Hematopoietic multipotent progenitor cell treated with erythropoietin and hydrocortisone succinate and interleukin-3 and kit ligand, for 15 days (in vitro differentiated cells): ENCODE data around the gene FLAD1.
"Not testable (repeated sequence)": the region's sequence is repeated elsewhere in the genome, so short reads cannot be mapped to it uniquely, and the experiment has no call there.

Experiments
- DNase-seq: peaks from one replicate; pipeline ENCODE4 v3.0.0-alpha.2; 2015; ENCODE audit warnings: low spot score

FLAD1 gene

GRCh38 chr1:154969860-154970452, 13.2 kb upstream of the FLAD1 start:
- DNase-seq, result no peak

GRCh38 chr1:154970631-154971340, 12.4 kb upstream of the FLAD1 start, which contains the start of gene SHC1:
Gene SHC1 (minus strand): TSS chr1:154970747. CDS start chr1:154970526, 221 bp downstream.
- peak; percentile 86 for DNase-seq

- no peak for DNase-seq
These were observed 11.7 kb upstream of the FLAD1 start for GRCh38 chr1:154971341-154971998.

- DNase-seq, result no peak
These were observed 11.0 kb upstream of the FLAD1 start for GRCh38 chr1:154972213-154972516.

- no peak for DNase-seq
These were observed 10.4 kb upstream of the FLAD1 start for GRCh38 chr1:154972517-154973343.

- peak; percentile 100 for DNase-seq
These were observed 9.6 kb upstream of the FLAD1 start for GRCh38 chr1:154973344-154974101.

GRCh38 chr1:154974102-154974807, 8.9 kb upstream of the FLAD1 start, which contains the start of gene CKS1B:
Gene CKS1B (plus strand): TSS chr1:154974681. CDS start chr1:154974746, 65 bp downstream.
- peak; percentile 100 for DNase-seq

- DNase-seq, result peak; percentile 97
These were observed 8.2 kb upstream of the FLAD1 start for GRCh38 chr1:154974808-154975408.

GRCh38 chr1:154975409-154976059, 7.6 kb upstream of the FLAD1 start:
- DNase-seq, result peak; percentile 61

GRCh38 chr1:154977762-154978161, 5.4 kb upstream of the FLAD1 start:
- not testable (repeated sequence) for DNase-seq

GRCh38 chr1:154978360-154978759, 4.8 kb upstream of the FLAD1 start:
- DNase-seq, result no peak

- no peak for DNase-seq
These were observed 803 bp upstream of the FLAD1 start for GRCh38 chr1:154982341-154982740.

GRCh38 chr1:154983776-154984466, 777 bp downstream of the FLAD1 start:
- DNase-seq, result no peak

- not testable (repeated sequence) for DNase-seq
These were observed 3.6 kb downstream of the FLAD1 start for GRCh38 chr1:154986736-154987135.

GRCh38 chr1:154987326-154987725, 4.2 kb downstream of the FLAD1 start:
- no peak for DNase-seq

- DNase-seq, result no peak
These were observed 5.2 kb downstream of the FLAD1 start for GRCh38 chr1:154988058-154988954.

GRCh38 chr1:154989195-154989860, 6.2 kb downstream of the FLAD1 start:
- no peak for DNase-seq

GRCh38 chr1:154990276-154990675, 7.1 kb downstream of the FLAD1 start:
- DNase-seq, result no peak
